Heart left ventricle (tissue), 16 donors: ENCODE measurements around the gene DUSP1. TPM values are rescaled to one million over a fixed set of nuclear protein-coding genes. Genes with fewer than 3 reads are reported as not detected.

Source experiments
- ATAC-seq, 4 donors: fragments of 200-7000 bp; cut with Tn5 transposase; one replicate each; pipeline ENCODE4 v1.9.1; 2020 to 2022; ENCODE audit warnings: moderate library complexity in 4 of 4, mild to moderate bottlenecking in 3 of 4, moderate number of reproducible peaks in 1 of 4
- DNase-seq, 5 donors: peaks; one replicate each; pipeline ENCODE4 v3.0.0-alpha.2; 2020
- H3K27ac ChIP-seq, 12 donors: fragments of 200-600 bp; sonication (generic) in 4 of 12; one replicate each; pipeline versions ENCODE4 v1.5.0 to v1.8.0; 2016 to 2022; ENCODE audit warnings: mild to moderate bottlenecking in 2 of 12
- H3K27me3 ChIP-seq, 9 donors: fragments of 200-600 bp; sonication (generic) in 2 of 9; one replicate each; pipeline versions ENCODE4 v1.5.1 to v1.8.0; 2016 to 2022; ENCODE audit warnings: mild to moderate bottlenecking in 3 of 9
- H3K36me3 ChIP-seq, 9 donors: fragments of 200-600 bp; sonication (generic) in 2 of 9; one replicate each; pipeline versions ENCODE4 v1.5.0 to v1.8.0; 2018 to 2022; ENCODE audit warnings: mild to moderate bottlenecking in 2 of 9
- H3K4me1 ChIP-seq, 12 donors: fragments of 200-600 bp; sonication (generic) in 4 of 12; one replicate each; pipeline versions ENCODE4 v1.5.0 to v1.8.0; 2016 to 2022; ENCODE audit warnings: mild to moderate bottlenecking in 3 of 12
- H3K4me3 ChIP-seq, 12 donors: fragments of 200-600 bp; sonication (generic) in 4 of 12; one replicate each; pipeline versions ENCODE4 v1.5.0 to v1.8.0; 2017 to 2022; ENCODE audit warnings: mild to moderate bottlenecking in 9 of 12, moderate library complexity in 4 of 12
- H3K9me3 ChIP-seq, 12 donors: fragments of 200-600 bp; sonication (generic) in 4 of 12; one replicate each; pipeline versions ENCODE4 v1.5.0 to v1.8.0; 2016 to 2022; ENCODE audit warnings: mild to moderate bottlenecking in 1 of 12
- POLR2A ChIP-seq, 2 donors: fragments of 450-650 bp; IDR thresholded peaks; one replicate each; pipeline ENCODE4 v1.6.1; 2017; ENCODE audit warnings: antibody characterized with exemption in 2 of 2, mild to moderate bottlenecking in 2 of 2, moderate library complexity in 2 of 2
- WGBS, 4 donors: extraction: QIAGEN DNeasy Blood & Tissue Kit in 2 of 4; methylation state at CpG; one replicate each; pipeline versions ENCODE4 v1.1.5 to v1.1.7; 2013 to 2018; 5-methylcytosine and 5-hydroxymethylcytosine counted together
- intact Hi-C, 10 donors: fragments of 100-400 bp; cut with DNase I; formaldehyde crosslinking; loops; one replicate each; pipeline versions ENCODE4 v1.11.1 to v1.14.2; 2022
- polyA plus RNA-seq, 2 donors: library from polyadenylated mRNA; stranded (reverse); fragments of 200-250 nt; gene quantifications; one replicate each; pipeline ENCODE4 v1.2.3, GENCODE V29; 2013
- total RNA-seq, 9 donors: library from RNA; depleted of rRNA in 2 of 9; stranded (reverse); fragments of >200 nt in 2 of 9; fragmentation: NEBNext Ultra II Directional in 3 of 9; extraction: Animal tissue kit (Norgen Biotek cat#: 25700) in 3 of 9; gene quantifications; one replicate each; pipeline versions ENCODE4 v1.1.0 to v1.2.4, GENCODE V29; 2016 to 2023
- TF ChIP-seq, protein P1 (sequence below), 12 donors: fragments of 200-600 bp; sonication (generic) in 4 of 12; IDR thresholded peaks; one replicate each; pipeline versions ENCODE4 v1.5.0 to v1.8.0; 2018 to 2022; ENCODE audit warnings: antibody characterized with exemption in 12 of 12, mild to moderate bottlenecking in 5 of 12
- donor health status: ischemic (EF 13 %, LVEDD 7.1; RV severe dilation, severe dysfunction).
- donor health status: healthy with polysubstance abuse.
- donor health status: DM: no; HTN: yes; CAD: no.
- donor health status: DM: no; HTN: no; CAD: no.
- donor health status: ischemic (EF 25% LVEDD 6.9; RV normal size, moderate dysfunction).
- donor health status: ischemic (EF 25% LVEDD 5.7; RV mildly dilated, moderate dysfunction).
- donor health status: healthy.
- donor health status: DM: yes; HTN: yes; CAD: no.
- donor health status: ischemic (EF 35%, LVEDD 5.7; RV mildly dilated, moderate dysfunction).
- donor health status: nonischemic (EF 11% LVEDD 7.7; RV severe dilation, severe dysfunction).
- donor health status: DM: yes; HTN: yes; CAD: no.
- donor health status: PGD.
- donor health status: ischemic (EF 29% LVEDD 5.4; RV normal size, mild dysfunction).
- donor health status: nonischemic (EF 23%, LVEDD 6.1; RV moderate dilation, normal function).

The DUSP1 gene
- total and polyA plus RNA-seq, 11 donors, result 24.3 to 335 (median 78.2) TPM

DNA sequence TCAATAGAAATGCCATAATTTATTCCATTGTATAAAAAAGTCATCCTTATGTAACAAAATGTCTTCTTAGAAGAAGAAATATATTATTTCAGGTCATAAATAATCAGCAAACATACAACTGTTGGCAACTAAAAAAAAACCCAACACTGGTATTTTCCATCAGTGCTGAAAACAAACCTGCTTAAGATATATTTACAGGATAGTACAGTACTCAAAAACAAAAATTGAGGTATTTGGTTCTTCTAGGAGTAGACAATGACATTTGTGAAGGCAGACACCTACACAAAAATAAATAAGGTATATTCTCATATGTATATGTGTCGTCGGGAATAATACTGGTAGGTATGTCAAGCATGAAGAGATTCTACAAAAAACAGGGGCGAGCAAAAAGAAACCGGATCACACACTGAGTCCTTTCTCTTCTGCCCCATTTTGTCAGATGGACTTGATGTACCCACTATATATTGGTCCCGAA is 2.9 kb downstream of the DUSP1 start:
- WGBS, 4 donors, result 17 to 34% (median 23%) methylated on average over 5 of the region's 5 CpGs
- intact Hi-C loops, result loop anchor here in 2 of 10 donors (2.0 to 5.0 kb wide), 2 partner anchors 36 to 135 kb away; no protein-coding TSS in a partner anchor
- ATAC-seq (no peak), DNase-seq (no peak)
- no peaks in the 10 kb centered on the region for H3K9me3 ChIP-seq
- no peaks in the 10 kb centered on the region for H3K27me3 ChIP-seq
- H3K36me3 ChIP-seq, result peaks cover 20 to 36% (median 29%) of the 10 kb centered on the region in 9 donors
- peak overlapping the region; percentile 95 to 100 (median 100) for H3K27ac ChIP-seq
- TF ChIP-seq POLR2A (IDR thresholded peaks at IDR 0.05), result peak; percentile 10 to 30
- TF ChIP-seq, protein P1, sequence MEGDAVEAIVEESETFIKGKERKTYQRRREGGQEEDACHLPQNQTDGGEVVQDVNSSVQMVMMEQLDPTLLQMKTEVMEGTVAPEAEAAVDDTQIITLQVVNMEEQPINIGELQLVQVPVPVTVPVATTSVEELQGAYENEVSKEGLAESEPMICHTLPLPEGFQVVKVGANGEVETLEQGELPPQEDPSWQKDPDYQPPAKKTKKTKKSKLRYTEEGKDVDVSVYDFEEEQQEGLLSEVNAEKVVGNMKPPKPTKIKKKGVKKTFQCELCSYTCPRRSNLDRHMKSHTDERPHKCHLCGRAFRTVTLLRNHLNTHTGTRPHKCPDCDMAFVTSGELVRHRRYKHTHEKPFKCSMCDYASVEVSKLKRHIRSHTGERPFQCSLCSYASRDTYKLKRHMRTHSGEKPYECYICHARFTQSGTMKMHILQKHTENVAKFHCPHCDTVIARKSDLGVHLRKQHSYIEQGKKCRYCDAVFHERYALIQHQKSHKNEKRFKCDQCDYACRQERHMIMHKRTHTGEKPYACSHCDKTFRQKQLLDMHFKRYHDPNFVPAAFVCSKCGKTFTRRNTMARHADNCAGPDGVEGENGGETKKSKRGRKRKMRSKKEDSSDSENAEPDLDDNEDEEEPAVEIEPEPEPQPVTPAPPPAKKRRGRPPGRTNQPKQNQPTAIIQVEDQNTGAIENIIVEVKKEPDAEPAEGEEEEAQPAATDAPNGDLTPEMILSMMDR (IDR thresholded peaks at IDR 0.05), result no peak
- peak overlapping the region; percentile 66 to 98 (median 88) for H3K4me3 ChIP-seq
- H3K4me1 ChIP-seq, result peaks cover 3 to 71% (median 37%) of the 10 kb centered on the region in 12 donors

DNA sequence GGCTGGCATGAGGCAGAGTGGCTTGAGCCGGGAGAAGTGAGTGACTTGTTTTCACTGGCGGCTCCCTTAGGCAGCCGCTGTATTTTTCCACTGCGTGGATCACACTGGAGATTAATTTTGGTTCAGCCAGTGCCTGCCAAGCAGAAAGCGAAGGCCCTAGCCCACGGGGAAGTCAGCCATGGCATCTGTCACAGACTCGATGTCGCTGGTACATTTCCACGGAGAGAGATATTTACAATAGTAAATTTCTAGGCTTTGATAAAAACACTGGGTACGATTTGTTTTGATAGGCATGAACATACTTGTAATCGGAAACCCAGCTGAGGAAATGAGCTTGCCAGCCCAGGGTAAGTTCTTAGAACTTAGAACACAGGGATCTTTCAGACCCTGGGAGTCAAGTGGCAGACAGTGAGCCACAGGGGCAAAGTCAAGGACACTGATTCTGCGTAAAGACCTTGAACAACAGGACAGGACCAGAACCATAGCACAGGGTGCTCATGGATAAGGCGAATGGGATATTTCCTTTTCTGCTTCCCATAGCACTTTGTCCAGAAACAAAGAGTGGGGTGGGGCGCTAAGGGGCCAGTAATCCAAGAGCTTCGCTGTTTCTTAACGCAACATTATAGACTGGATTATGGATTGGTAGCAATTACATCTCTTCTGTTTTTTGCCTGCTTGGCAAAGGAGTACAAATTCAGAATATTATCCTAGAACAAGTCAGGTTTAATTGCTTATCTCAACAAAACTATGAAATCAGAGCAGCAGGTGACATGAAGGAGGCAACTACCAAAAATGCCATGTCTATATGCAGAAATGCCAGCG is 4.5 kb downstream of the DUSP1 start:
- intact Hi-C loops, result loop anchor here in 4 of 10 donors (1.0 to 5.0 kb wide), 4 partner anchors 18 to 50 kb away; no protein-coding TSS in a partner anchor
- WGBS, 4 donors, result 4 to 17% (median 10%) methylated on average over 17 of the region's 17 CpGs

DNA sequence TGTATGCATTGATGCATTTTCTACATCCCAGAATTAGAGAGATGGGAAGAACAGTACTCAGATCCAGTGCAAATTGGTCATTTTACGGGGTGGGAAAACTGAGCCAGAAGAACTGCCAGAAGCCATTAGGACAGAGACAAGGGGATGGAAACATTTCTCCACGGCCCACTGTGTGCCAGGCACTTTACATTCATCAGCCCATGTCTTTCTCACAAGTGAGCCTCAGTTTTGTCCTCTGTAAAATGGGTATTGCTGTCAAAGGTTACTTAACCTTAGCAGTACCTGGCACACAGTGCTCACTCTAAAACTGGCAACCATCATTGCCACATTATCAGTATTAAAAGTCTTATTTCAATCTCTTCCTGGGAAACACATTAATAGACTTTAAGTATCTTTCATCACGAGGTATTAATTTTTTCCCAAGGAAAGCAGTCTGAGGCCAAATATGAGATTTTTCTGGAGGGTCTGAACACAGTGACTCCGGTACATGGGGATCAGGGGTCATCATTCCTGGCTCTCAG is 5.2 kb downstream of the DUSP1 start:
- H3K9me3 ChIP-seq, result peaks cover 0 to under 1% (median 0%) of the 10 kb centered on the region in 12 donors
- no peak for DNase-seq
- H3K36me3 ChIP-seq, result peaks cover 20 to 36% (median 29%) of the 10 kb centered on the region in 9 donors
- peak in 2 of 4 donors; percentile 2 to 3 for ATAC-seq
- H3K4me1 ChIP-seq, result peaks cover 3 to 55% (median 27%) of the 10 kb centered on the region in 12 donors
- no peaks in the 10 kb centered on the region for H3K27me3 ChIP-seq
- H3K4me3 ChIP-seq, result peak overlapping the region in 10 of 12 donors; percentile 66 to 98 (median 91)
- no peak for TF ChIP-seq POLR2A (IDR thresholded peaks at IDR 0.05)
- TF ChIP-seq, protein P1 (IDR thresholded peaks at IDR 0.05), result no peak
- WGBS, 4 donors, result 8 to 16% (median 10%) methylated on average over 4 of the region's 4 CpGs
- peak overlapping the region; percentile 95 to 100 (median 100) for H3K27ac ChIP-seq
- intact Hi-C loops, result loop anchor here in 7 of 10 donors (1.0 to 5.0 kb wide), 7 partner anchors 15 to 49 kb away; no protein-coding TSS in a partner anchor

More for the DNA sequence above, 4.5 kb downstream of the DUSP1 start:
- Histone ChIP-seq H3K4me3 (peak overlapping the region in 11 of 12 donors; percentile 66 to 98 (median 90)), H3K36me3 (peaks cover 20 to 36% (median 29%) of the 10 kb centered on the region in 9 donors), H3K27ac (peak overlapping the region; percentile 95 to 100 (median 100)), H3K9me3 (no peaks in the 10 kb centered on the region), H3K4me1 (peaks cover 3 to 56% (median 27%) of the 10 kb centered on the region in 12 donors), H3K27me3 (no peaks in the 10 kb centered on the region)
- ATAC-seq (peak; percentile 31 to 52 (median 47)), DNase-seq (peak; percentile 80 to 88 (median 84))
- TF ChIP-seq POLR2A (IDR thresholded peaks at IDR 0.05), result peak in 1 of 2 donors; percentile 50
- TF ChIP-seq, protein P1 (IDR thresholded peaks at IDR 0.05), result no peak
